GM18511 (cell line): ENCODE results near the gene NVL.
"Not testable (repeated sequence)": the region's sequence is repeated elsewhere in the genome, so short reads cannot be mapped to it uniquely, and the experiment has no call there.

Experiments
- ATAC-seq: cut with Tn5 transposase; IDR thresholded peaks from one replicate; pipeline ENCODE4 v1.9.1; 2021; ENCODE audit warnings: mild to moderate bottlenecking, moderate library complexity; ENCODE audit not compliant: unreplicated experiment

NVL gene

DNA sequence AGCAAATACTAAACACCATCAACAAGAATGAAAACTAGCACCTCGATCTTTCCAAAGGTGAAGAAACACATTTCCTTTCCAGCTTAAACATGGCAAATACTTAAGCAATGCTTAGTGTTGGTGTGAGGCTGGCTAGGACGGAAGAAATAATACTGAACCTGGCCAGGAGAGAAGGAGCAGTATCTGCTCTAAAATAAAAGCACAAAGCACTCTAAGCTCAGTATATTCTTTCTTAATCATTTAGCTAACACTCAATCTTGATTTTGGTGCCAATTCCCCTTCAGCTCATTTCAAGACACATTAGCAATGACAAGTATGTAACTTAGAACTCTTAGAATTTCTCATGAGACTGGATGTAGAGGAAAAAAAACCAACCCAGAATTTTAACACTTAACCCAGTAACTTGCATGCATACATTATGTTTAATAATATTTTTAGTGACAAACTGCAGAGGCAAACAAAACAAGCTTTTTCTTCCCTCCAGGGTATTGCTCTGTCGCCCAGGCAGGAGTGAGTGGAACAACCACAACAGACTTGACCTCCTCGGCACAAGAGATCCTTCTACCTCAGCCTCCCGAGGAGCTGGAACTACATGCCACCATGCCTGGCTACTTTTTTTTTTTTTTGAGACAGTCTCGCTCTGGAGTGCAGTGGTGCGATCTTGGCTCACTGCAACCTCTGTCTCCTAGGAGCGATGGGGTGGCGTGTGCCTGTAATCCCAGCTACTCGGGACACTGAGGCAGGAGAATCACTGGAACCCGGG is 92.7 kb downstream of the NVL start:
- no peak for ATAC-seq

DNA sequence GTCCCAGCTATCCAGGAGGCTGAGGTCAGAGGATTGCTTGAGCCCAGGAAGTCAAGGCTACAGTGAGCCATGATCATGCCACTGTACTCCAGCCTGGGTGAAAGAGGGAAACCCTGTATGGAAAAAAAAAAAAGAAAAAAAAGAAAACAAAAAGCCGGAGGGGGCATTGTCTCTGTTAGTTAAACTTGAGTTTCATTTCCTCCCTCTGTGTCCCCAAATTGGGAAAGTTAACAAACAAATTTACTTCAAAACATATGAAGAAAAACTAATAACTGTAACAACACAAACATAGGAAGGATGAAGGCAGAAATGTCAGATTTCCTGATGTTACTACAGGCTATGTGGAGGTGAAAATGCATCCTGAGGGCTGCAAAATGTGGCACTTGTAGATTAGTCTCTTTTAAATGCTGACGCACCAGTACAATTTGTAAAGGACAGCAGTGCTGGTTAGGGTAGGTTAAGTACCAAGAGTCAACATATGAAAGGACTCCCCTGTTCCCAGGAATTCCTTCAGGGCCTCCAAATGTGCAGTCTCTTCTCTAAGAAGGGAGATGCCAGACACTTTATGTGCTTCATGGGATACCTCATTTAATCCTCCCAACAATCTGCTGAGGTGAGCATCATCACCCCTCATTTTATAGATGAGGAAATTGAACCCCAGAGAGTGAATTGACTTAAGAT is 94.0 kb downstream of the NVL start:
- ATAC-seq, result no peak

DNA sequence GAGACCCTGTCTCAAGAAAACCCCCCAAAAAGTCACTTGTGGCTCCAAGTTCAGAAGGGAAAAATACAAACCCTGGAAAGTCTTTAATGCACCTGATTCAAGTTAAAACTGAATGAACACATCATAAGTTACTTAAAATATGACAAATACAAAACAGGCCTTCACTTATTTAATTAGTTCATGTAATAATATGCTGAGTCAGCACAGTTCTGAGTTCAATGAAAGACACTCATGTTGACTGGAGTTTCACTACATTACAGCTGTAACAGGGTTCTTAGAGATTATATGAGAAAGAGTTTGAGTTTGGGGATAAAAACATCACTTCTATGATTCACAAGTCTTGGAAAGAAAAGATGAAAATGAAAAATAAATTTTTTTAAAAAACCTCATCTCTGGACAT is 96.0 kb downstream of the NVL start:
- ATAC-seq, result no peak

DNA sequence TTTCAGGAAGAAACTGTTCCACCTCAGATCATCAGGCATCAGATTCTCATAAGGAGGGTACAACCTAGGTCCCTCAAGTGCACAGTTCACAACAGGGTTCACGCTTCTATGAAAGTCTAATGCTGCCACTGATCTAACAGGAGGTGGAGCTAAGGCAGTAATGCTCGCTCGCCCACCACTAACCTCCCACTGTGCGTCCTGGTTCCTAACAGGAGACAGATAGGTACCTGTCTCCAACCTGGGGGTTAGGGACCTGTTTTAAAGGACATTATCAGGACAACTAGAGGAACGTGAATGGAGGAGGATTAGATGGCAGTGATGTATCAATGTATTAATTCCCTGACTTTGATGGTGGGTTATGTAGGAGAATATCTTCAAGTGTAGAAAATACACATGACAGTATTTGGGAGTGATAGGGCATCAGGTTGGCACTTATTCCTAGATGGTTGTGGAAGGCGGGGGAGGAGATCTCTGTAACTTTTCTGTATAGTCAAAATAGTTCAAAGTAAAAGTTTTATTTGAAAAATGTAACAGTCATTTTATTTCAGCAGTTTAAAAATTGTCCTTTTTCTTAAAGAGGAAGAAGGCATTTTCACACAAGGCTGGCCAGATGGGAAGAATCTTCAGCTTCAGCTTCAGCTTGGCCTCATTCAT is 103.0 kb downstream of the NVL start:
- ATAC-seq, result no peak

DNA sequence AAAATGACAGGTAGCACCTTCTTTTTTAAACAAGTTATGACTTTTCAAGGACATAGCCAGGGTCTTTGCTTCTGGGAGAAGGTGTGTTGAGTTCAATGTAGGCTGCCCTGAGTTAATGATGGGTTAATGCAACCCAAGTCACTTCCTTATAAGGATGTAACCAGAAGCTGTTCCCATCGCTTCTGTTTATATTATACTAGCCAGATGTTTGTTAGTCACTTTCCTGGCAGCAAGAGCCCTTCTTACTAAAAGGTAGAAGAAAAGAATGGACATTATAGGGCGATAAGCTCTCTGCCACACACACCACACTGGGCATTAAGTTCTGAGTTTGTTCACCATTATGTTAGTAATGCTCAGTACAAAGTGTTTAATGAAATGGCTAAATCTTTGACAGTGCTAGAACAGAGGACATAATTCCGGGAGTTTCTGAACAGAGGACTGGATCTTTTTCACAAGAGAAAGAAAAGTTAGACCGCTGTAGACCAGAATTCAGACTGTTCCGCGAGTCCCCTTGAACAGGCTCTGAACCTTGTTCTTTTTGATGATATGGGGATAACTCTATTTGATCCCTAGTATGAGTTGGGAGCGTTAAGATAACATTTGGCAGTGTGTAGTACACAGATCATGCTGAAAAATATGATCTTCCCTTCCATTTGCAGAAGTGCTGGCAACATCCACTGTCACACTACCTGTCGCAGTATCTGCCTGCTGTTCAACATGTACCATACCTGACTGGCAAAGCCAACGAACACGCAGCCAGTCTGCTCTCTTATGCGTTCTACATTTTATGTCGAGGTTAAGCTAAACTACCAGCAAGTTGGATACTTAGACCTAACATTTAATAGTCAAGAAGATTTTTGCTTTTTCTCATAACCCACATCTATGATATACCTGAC is 105.9 kb downstream of the NVL start:
- no peak for ATAC-seq

DNA sequence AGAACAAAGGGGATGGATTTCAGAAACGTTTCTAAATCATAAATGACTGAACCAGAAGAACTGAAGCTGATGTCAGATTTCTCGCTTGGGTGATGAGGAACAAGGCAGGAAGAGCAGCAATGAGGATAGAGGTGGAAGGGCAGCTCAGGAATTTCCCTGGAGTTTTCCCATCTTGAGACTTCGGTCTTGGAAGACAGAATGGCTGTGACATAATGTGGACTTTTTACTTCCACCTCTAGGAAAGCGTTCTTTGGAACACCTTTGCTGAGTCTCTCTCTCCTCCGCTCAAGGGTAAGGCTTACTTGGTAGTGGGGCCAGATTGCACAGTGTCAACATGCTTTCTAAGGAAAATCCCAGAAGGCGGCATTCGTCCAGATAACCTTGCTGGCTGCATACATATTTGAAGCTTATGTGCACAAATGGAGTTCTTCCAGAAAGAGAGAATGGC is 110.3 kb downstream of the NVL start:
- ATAC-seq, result no peak

DNA sequence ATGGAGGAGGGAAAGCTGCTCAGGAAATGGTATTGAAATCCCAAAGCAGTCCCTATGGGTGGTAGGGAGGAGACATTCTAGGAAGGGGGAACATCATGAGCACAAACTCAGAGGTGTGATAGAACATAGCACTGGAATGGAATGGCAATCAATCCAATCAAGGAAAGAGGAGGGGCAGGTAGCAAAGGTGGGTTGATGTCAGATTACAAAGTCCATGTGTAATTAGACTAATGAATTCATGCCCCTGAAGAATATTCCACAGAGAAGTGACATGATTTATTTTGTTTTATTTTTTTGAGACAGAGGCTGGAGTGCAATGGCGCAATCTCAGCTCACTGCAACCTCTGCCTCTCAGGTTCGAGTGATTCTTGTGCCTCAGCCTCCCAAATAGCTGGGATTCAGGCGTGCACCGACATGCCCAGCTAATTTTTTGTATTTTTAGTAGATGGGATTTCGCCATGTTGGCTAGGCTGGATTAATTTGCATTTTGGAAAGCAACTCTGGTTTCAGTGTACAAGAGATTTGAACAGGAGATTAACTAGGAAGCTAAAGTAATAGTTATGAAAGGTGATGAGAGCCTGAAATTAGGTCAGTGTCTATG is 110.9 kb downstream of the NVL start:
- no peak for ATAC-seq

DNA sequence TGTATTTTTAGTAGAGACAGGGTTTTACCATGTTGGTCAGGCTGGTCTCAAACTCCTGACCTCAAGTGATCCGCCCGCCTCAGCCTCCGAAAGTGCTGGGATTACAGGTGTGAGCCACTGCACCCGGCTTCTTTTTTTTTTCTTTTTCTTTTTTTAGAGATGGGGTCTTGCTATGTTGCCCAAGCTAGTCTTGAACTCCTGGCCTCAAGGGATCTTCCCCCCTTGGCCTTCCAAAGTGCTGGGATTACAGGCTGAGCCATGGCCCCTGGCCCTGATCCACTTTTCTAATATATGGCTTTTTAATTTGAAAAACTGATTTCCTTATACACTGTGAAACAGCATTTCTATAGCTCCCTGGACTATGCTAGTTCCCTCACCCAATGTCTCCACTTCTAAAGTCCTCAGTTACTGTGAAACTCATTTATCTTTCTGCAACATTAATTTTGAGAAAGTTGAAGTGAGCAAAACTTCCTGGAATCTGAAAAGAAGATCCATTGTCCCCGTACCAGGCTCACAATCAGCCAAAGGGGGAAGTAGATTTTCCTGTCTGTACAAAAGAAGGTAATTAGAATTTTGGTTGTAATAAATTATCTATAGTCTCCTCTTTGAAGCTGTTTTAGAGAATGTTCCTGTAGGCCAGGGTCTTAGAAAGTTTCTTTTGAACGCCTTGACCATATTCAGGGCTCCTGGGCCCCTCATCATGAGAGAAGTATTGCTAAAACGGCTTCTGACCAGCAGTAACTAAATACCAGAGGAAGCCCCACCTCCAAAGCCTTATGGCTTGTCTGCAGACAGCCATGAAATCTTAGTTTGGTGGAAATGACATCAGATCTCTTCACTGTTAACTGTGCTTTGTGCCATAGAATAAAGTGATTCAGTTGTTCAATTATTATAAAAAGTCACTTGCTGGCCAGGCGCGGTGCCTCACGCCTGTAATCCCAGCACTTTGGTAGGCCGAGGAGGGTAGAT is 112.0 kb downstream of the NVL start:
- no peak for ATAC-seq

DNA sequence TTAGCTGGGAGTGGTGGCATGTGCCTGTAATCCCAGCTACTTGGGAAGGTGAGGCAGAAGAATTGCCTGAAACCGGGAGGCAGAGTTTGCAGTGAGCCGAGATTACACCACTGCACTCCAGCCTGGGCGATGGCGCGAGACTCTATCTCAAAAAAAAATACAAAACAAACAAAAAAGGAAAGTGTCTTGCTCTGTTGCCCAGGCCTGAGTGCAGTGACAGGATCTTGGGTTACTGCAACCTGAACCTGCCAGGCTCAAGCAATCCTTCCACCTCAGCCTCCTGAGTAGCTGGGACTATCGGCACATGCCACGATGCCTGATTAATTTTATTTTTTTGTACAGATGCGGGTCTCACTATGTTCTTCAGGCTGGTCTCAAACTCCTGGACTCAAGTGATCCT is 113.6 kb downstream of the NVL start:
- ATAC-seq, result no peak

DNA sequence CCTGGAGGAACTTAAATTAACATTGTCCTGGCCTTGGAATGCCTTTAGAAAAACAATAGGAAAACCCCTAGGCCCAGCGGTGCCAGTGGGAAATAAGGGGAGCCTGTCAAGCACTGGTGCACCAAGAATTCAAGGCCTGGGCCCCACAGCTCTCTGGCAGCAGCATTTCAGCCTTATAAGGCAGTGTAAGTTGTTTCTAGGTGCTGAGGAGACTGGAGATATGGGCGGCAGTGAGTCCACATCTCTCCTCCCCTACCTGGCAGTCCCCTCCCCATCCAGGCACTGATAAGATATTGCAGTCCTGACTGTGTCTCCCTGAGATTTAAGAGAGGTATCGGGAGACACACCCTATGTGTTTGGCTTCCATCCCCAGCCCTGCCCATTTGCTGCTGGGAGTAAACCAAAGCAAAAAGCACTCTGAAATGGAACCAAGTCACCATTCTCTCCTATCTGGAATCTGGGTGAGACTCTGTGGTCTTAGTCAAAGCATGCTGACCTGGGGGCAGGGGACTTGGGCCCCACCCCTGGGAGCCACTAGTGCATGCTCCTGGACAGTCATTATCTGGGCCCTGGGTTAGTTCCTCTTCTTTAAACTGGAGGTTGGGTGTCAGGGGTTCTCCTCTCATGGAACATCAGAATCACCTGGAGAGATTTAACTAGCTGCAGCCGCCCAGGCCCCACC is 116.4 kb downstream of the NVL start:
- peak; percentile 63 for ATAC-seq

DNA sequence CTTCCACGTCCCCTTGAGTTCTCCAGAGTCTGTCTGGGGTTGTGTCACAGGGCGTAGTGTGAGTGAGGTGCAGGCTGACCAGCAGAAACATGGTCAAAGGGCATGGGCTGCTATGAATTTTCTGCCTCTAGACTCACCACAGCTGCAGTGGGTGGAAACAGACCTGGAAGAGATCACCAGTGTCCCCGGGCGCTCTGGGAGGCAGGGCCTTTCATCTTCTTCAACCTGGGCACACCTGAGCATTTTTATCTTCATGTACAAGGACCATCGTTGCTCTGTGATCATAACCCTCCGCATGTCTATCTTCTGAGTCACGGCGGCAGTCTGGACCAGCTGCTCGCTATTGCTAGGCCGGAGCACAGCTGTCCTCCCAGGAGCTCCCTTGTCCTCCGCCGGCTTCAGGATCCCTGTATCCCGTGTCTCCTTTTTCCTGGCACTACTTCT is 117.3 kb downstream of the NVL start:
- no peak for ATAC-seq

DNA sequence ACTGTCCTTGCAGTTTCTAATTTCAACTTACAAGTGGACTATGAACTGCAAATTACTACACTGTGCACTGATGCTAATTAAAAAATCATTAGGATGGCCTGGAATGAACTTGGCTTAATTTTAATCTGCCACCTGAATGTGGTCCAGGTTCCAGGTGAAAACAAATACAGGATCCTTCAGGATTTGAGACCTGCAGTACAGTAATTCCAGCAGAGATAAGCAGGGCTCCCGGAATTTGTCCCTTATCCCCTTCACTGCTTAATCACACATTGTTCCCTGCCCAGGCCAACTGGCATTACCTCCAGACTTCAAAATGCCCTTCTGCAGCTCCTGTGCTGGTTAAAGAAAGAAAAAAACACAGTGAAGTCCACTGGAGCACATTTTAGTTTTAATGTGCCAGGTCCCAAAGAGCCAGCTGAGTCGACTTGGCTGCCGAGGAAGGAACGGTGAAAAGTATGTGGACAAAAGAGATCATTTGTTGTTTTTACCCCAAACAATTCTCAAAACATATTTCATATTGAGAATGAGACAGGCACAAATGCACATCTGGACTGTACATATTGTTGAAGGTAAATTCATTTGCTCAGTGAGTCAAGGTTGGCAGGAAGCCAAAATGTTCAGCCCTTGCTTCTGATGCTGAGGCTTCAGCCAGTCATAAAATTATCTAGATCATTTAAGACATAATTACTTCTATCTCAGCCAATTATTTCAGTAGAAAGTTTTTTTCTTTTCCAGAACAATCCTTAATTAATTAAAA is 118.6 kb downstream of the NVL start:
- no peak for ATAC-seq

DNA sequence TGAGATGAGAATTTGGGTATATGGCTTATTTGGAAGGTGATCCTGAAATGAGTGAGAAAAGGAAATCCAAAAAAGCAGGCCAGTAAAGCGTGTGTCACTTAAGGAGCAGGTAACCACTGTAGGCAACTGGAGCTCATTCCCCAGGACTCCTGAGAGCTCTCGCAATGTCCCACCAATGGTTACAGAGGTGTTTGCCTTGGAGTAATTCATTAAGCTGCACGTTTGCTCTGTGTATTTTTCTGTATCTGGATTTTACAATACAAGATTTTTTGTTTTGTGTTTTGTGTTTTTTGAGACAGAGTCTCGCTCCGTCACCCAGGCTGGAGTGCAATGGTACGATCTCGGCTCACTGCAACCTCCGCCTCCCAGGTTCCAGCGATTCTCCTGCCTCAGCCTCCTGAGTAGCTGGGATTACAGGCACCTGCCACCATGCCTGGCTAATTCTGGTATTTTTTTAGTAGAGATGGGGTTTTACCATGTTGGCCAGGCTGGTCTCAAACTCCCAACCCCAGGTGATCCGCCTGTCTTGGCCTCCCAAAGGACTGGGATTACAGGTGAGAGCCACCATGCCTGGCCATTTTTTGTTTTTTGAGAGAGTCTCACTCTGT is 123.9 kb downstream of the NVL start:
- not testable (repeated sequence) for ATAC-seq

DNA sequence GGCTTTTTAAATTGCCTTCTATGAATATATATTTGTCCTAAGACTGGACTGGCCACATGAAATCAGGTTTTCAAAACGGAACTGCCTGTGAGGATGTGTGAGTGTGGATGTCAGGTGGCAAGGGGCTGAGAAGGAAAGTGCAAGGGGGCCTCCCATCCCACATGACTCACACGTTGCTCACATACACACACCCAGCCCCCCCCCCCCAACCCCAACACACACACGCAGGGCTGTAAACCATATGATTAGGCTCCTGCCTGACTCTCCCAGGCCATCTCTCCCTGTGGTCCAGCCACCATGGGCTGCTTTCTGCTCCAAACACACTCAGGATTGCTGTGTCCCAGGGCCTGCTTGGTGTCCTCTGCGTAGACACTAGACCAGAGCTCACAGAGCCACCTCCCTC is 124.5 kb downstream of the NVL start:
- peak; percentile 52 for ATAC-seq

DNA sequence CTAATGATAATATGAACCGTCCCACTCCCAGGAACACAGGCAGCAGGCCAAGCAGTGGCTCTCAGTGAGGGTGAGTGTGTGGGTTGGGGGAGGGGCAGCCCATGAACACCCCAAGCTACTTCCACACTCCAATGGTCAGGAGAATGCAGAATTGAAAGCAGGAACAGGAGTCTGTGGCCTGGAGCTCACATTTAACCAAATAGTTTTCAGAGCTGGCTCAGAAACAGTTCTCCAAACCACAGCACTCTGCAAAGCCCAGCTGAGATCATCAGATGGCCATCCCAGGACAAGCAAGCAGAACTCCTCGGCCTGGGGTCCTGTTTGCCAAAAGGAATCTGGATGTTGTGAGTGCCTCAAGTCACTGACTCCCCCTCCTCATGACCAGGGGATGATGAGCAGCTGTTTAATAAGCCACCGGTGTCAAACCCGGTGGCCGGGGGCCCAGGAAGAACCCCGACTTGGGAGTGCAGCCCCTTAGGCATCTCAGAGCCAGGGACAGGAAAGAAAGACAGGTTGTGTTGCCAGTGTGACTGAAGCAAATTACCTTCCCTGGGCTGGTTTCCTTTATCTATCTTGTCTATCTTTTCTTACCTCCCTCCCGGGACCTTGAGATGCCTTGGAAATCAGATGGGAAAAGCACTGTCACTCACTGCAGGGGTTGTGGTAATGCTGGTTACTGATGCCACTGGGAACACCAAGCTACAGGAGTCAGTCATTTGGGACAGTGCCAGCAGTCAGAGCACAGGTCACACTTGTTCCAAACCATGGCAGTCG is 126.5 kb downstream of the NVL start:
- peak; percentile 73 for ATAC-seq

DNA sequence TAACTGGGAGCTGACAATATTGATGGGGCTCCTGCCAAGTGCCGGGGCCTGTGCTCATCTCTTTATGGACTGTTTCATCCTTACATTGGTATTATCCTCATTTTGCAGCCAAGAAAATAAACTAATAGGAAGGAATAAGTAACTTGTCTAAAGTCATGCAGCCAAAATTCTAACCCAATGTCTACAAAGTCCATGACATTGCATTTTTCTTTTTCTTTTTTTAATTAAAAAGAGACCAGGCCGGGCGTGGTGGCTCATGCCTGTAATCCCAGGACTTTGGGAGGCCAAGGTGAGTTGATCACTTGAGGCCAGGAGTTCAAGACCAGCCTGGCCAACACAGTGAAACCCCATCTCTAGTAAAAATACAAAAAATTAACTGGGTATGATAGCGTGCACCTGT is 128.1 kb downstream of the NVL start:
- no peak for ATAC-seq

DNA sequence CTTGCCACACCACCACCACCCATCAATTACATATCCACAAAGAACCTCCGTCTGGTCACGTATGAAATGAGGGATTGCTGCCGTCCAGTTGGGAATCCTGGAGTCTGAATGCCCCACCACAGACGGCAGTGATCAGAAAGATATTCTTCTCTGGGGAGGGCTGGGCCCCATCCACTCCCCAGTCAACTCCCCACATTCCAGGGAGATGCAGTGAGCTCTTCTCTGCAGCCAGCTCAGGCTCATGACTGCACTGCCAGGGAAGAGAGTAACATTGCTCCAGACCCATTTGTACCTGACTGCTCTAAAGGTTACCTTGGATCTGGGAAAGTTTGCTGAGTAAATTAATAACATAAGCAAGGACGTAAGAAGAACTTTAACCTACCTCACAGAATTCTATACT is 128.6 kb downstream of the NVL start:
- no peak for ATAC-seq
